ENCODE data around the gene B3GNT9. TPM values are rescaled to one million over a fixed set of nuclear protein-coding genes. Genes with fewer than 3 reads are reported as not detected.

Gene B3GNT9
- total RNA-seq, 1 donor from 2014 or later: 12.8 TPM

- no peaks in the 10 kb centered on the region for H3K36me3 ChIP-seq
- no peaks in the 10 kb centered on the region for H3K9me3 ChIP-seq
- intact Hi-C loops (cut with DNase I): no loop called here
- peak within 1 kb of the TSS; percentile 53 to 62 for H3K4me3 ChIP-seq
- TF ChIP-seq CTCF (IDR thresholded peaks at IDR 0.05) (no peak), POLR2A (IDR thresholded peaks at IDR 0.05) (peak in 1 of 2 donors; percentile 26), POLR2AphosphoS5 (IDR thresholded peaks at IDR 0.05; ENCODE audit: insufficient read depth in 1 of 2, low read depth in 1 of 2) (peak; percentile 15 to 96)
- peaks cover 37% of the 10 kb centered on the region for H3K4me1 ChIP-seq
- DNase-seq (ENCODE audit: extremely low spot score in 2 of 2): no peak
- H3K27ac ChIP-seq: peak within 1 kb of the TSS; percentile 88
- H3K27me3 ChIP-seq: no peaks in the 10 kb centered on the region
Measured at GRCh38 chr16:67183627-67184452, 33.0 kb upstream of the B3GNT9 start, which contains the start of gene MATCAP1. Gene MATCAP1, minus strand, starts transcription at chr16:67183963. Its CDS starts 3,353 bp downstream, at chr16:67180610.

GRCh38 chr16:67183284-67183626, 32.5 kb upstream of the B3GNT9 start:
- Histone ChIP-seq H3K9me3 (no peaks in the 10 kb centered on the region), H3K4me3 (peak overlapping the region; percentile 53 to 62), H3K27me3 (no peaks in the 10 kb centered on the region), H3K36me3 (no peaks in the 10 kb centered on the region), H3K27ac (peak overlapping the region; percentile 88), H3K4me1 (peaks cover 43% of the 10 kb centered on the region)
- peak in 1 of 2 donors; percentile 98 for DNase-seq (ENCODE audit: extremely low spot score in 2 of 2)
- intact Hi-C loops (cut with DNase I): no loop called here
- TF ChIP-seq POLR2AphosphoS5 (IDR thresholded peaks at IDR 0.05; ENCODE audit: insufficient read depth in 1 of 2, low read depth in 1 of 2) (no peak), CTCF (IDR thresholded peaks at IDR 0.05) (no peak), POLR2A (IDR thresholded peaks at IDR 0.05) (no peak)

GRCh38 chr16:67182288-67182687, 31.5 kb upstream of the B3GNT9 start:
- Histone ChIP-seq H3K4me3 (no peak overlapping the region), H3K36me3 (no peaks in the 10 kb centered on the region), H3K9me3 (no peaks in the 10 kb centered on the region), H3K27ac (no peak overlapping the region), H3K27me3 (no peaks in the 10 kb centered on the region), H3K4me1 (peaks cover 53% of the 10 kb centered on the region)
- no peak for TF ChIP-seq POLR2AphosphoS5 (IDR thresholded peaks at IDR 0.05; ENCODE audit: insufficient read depth in 1 of 2, low read depth in 1 of 2)
- TF ChIP-seq CTCF (IDR thresholded peaks at IDR 0.05): no peak
- TF ChIP-seq POLR2A (IDR thresholded peaks at IDR 0.05): no peak
- intact Hi-C loops (cut with DNase I): no loop called here
- no peak for DNase-seq (ENCODE audit: extremely low spot score in 2 of 2)

GRCh38 chr16:67181346-67181745, 30.5 kb upstream of the B3GNT9 start:
- no peak for TF ChIP-seq POLR2AphosphoS5 (IDR thresholded peaks at IDR 0.05; ENCODE audit: insufficient read depth in 1 of 2, low read depth in 1 of 2)
- no peak for TF ChIP-seq CTCF (IDR thresholded peaks at IDR 0.05)
- TF ChIP-seq POLR2A (IDR thresholded peaks at IDR 0.05): no peak
- H3K27me3 ChIP-seq: no peaks in the 10 kb centered on the region
- H3K4me1 ChIP-seq: peaks cover 55% of the 10 kb centered on the region
- no peaks in the 10 kb centered on the region for H3K36me3 ChIP-seq
- DNase-seq (ENCODE audit: extremely low spot score in 2 of 2): no peak
- intact Hi-C loops (cut with DNase I): no loop called here
- H3K9me3 ChIP-seq: no peaks in the 10 kb centered on the region
- H3K27ac ChIP-seq: peak overlapping the region; percentile 37
- no peak overlapping the region for H3K4me3 ChIP-seq

- Histone ChIP-seq H3K4me1 (peaks cover 55% of the 10 kb centered on the region), H3K4me3 (no peak overlapping the region), H3K27me3 (no peaks in the 10 kb centered on the region), H3K36me3 (no peaks in the 10 kb centered on the region), H3K9me3 (no peaks in the 10 kb centered on the region), H3K27ac (peak overlapping the region; percentile 37)
- TF ChIP-seq POLR2AphosphoS5 (IDR thresholded peaks at IDR 0.05; ENCODE audit: insufficient read depth in 1 of 2, low read depth in 1 of 2) (no peak), CTCF (IDR thresholded peaks at IDR 0.05) (no peak), POLR2A (IDR thresholded peaks at IDR 0.05) (no peak)
- DNase-seq (ENCODE audit: extremely low spot score in 2 of 2): no peak
- intact Hi-C loops (cut with DNase I): no loop called here
Measured at GRCh38 chr16:67180166-67180565, 29.4 kb upstream of the B3GNT9 start.
